ENCODE data around the gene TMEM200B.
"Not testable (repeated sequence)": the region's sequence is repeated elsewhere in the genome, so short reads cannot be mapped to it uniquely, and the experiment has no call there.

The TMEM200B gene

GRCh38 chr1:29123887-29124365, at the start of gene TMEM200B:
Gene TMEM200B (minus strand): TSS chr1:29123903. CDS start chr1:29121828, 2,075 bp downstream.
- Mint-ChIP-seq H3K4me3 (peak within 1 kb of the TSS; percentile 75), H3K4me1 (ENCODE audit: low read depth) (peaks cover 2% of the 10 kb centered on the region), H3K36me3 (peaks cover 2% of the 10 kb centered on the region), H3K27me3 (peaks cover 7% of the 10 kb centered on the region), H3K9me3 (ENCODE audit: low read depth) (no peaks in the 10 kb centered on the region), H3K27ac (no peak within 1 kb of the TSS)

GRCh38 chr1:29172415-29172939, 48.8 kb upstream of the TMEM200B start:
- Mint-ChIP-seq H3K9me3 (ENCODE audit: low read depth) (no peaks in the 10 kb centered on the region), H3K36me3 (peaks cover 13% of the 10 kb centered on the region), H3K27me3 (no peaks in the 10 kb centered on the region), H3K4me1 (ENCODE audit: low read depth) (peaks cover 64% of the 10 kb centered on the region), H3K4me3 (peak overlapping the region; percentile 56), H3K27ac (no peak overlapping the region)

DNA sequence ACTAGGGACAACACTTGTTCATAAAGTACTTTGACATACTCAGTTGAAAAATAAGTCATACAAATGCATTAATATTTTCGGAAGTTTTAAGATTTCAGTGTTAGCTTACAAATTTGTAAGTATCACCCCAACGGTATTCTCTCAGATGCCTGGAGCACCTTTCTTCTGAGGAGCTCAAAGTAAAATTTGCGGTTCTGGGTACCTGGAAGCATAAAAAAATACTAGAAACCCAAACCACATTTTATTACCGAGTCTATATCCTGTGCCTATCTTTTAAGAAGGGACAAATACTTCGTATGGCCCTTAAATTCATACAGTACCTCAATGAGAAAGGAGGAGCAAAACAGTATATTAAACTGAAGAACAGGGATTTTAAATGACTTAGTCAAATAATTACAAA, 47.8 kb upstream of the TMEM200B start:
- Mint-ChIP-seq H3K4me3 (peak overlapping the region; percentile 58), H3K27ac (peak overlapping the region; percentile 25), H3K4me1 (ENCODE audit: low read depth) (peaks cover 65% of the 10 kb centered on the region), H3K9me3 (ENCODE audit: low read depth) (no peaks in the 10 kb centered on the region), H3K36me3 (peaks cover 13% of the 10 kb centered on the region), H3K27me3 (no peaks in the 10 kb centered on the region)

DNA sequence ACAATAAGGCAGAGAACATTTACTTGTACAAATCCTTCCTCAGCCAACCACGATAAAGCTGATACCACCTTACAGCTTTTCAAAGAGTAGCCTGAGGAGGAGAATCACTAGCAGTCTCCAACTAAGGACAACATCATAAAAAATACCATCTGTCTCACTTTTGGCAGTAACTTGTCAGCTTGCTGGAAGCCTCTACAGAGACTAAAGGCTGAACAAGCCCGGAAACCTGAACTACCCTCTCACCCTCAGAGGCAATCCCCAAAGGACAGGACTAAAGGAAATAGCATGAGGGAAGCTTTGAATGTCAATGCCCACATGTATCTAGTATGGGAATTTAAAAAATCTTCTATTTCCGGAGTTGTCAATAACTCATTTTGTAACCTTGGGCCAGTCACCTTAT, 47.4 kb upstream of the TMEM200B start:
- Mint-ChIP-seq H3K27me3 (no peaks in the 10 kb centered on the region), H3K9me3 (ENCODE audit: low read depth) (no peaks in the 10 kb centered on the region), H3K27ac (peak overlapping the region; percentile 51), H3K4me1 (ENCODE audit: low read depth) (peaks cover 65% of the 10 kb centered on the region), H3K4me3 (peak overlapping the region; percentile 58), H3K36me3 (peaks cover 12% of the 10 kb centered on the region)

- H3K9me3 Mint-ChIP-seq (ENCODE audit: low read depth), result no peaks in the 10 kb centered on the region
- H3K36me3 Mint-ChIP-seq, result peaks cover 14% of the 10 kb centered on the region
- no peaks in the 10 kb centered on the region for H3K27me3 Mint-ChIP-seq
- H3K27ac Mint-ChIP-seq, result peak overlapping the region; percentile 69
- no peak overlapping the region for H3K4me3 Mint-ChIP-seq
- peaks cover 73% of the 10 kb centered on the region for H3K4me1 Mint-ChIP-seq (ENCODE audit: low read depth)
Observed at GRCh38 chr1:29169976-29170375, 46.3 kb upstream of the TMEM200B start.

DNA sequence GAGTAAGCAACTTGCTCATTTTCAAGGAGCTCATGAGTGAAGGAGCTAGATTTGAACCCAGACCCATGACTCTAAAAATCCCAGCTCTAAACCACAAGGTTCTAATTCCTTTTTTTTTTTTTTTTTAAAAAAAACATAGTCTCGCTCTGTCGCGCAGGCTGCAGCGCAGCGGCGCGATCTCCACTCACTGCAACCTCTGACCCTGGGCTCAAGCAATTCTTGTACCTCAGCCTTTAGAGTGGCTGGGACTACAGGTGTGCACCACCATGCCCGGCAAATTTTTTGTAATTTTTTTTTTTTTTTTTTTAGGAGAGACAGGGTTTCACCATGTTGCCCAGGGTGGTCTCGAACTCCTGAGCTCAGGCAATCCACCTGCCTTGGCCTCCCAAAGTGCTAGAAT, 44.2 kb upstream of the TMEM200B start:
- Mint-ChIP-seq H3K27me3 (no peaks in the 10 kb centered on the region), H3K4me1 (ENCODE audit: low read depth) (peaks cover 84% of the 10 kb centered on the region), H3K36me3 (peaks cover 11% of the 10 kb centered on the region), H3K9me3 (ENCODE audit: low read depth) (no peaks in the 10 kb centered on the region), H3K4me3 (no peak overlapping the region), H3K27ac (no peak overlapping the region)

DNA sequence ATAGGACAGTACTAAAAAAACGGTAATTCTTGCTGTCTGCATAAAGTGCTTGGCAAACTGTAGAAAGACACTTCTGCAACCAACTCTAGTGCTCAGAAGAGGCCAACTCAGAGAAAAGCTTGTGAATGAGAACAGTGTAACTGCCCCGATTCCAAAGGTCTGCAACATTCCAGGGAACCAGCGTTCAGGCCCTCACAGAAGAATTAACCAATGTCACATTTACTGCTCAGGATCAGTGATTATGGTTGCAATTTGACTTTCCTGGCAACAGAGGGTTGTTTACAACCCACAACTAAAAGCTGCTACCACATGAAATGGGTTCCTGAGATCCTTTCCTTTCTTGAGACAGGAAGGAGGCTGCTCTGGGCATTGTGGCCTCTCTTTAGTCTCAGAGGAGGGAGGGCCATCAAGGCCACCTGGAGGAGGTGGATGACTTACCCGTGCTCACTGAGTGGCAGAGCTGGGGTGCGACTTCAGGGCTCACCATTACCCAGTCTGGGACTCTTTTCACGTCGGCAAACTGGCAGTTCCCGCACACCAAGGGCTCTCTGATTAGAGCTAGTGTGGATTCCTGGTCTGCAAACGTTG, 42.7 kb upstream of the TMEM200B start:
- no peak overlapping the region for H3K4me3 Mint-ChIP-seq
- peaks cover 75% of the 10 kb centered on the region for H3K4me1 Mint-ChIP-seq (ENCODE audit: low read depth)
- peaks cover 8% of the 10 kb centered on the region for H3K36me3 Mint-ChIP-seq
- H3K27me3 Mint-ChIP-seq, result no peaks in the 10 kb centered on the region
- no peak overlapping the region for H3K27ac Mint-ChIP-seq
- no peaks in the 10 kb centered on the region for H3K9me3 Mint-ChIP-seq (ENCODE audit: low read depth)

DNA sequence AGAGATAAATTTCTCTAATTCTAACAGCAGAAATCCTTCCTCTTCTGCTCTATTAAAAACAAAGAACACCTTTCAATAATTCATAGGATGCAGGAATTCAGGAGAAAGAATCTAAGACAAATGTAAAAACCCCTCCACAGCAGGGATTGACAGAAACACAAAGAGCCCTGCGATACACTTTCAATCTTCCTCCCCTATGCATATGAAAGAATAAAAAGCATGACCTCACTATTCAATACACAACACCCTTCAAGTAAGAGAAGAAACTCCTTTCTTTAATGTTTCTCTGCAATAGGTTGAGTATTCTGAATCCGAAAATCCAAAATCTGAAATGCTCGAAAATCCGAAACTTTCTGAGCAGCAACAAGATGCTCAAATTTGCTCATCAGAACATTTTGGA, 40.9 kb upstream of the TMEM200B start:
- Mint-ChIP-seq H3K36me3 (peaks cover 8% of the 10 kb centered on the region), H3K4me3 (no peak overlapping the region), H3K27ac (no peak overlapping the region), H3K9me3 (ENCODE audit: low read depth) (no peaks in the 10 kb centered on the region), H3K27me3 (no peaks in the 10 kb centered on the region), H3K4me1 (ENCODE audit: low read depth) (peaks cover 57% of the 10 kb centered on the region)

DNA sequence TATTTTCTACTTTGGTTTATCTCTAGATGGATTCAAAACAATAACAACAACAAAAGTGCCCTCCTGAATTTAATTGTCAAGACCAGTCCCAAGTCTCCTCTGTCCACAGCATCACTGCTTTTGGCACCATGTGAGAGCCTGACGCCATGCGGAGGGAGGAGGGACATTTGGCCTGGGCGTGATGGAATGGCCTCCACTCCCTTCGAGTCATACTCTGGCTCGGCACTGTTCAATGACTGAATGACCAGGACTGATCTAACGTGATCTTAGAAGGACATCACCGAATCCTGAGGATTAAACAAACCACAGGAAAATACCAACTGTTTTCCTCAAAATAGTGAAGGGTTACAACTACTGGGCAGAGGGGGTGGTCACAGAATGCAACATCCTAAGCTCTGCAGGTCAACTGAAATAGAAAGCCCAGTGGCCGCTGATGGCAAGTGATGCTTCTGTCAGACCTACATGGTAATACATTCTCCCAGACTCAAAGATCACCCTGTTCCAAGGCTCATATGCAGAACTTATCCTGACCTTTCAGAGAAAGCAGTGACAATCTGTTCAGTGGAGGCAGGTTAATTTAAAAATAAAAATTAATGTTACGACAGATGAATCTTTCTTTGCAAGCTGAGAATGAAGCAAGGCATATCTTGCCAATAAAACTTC, 38.9 kb upstream of the TMEM200B start:
- Mint-ChIP-seq H3K36me3 (peaks cover 3% of the 10 kb centered on the region), H3K27ac (no peak overlapping the region), H3K4me1 (ENCODE audit: low read depth) (peaks cover 42% of the 10 kb centered on the region), H3K27me3 (no peaks in the 10 kb centered on the region), H3K9me3 (ENCODE audit: low read depth) (no peaks in the 10 kb centered on the region), H3K4me3 (no peak overlapping the region)

GRCh38 chr1:29162025-29162424, 38.3 kb upstream of the TMEM200B start:
- H3K4me1 Mint-ChIP-seq (ENCODE audit: low read depth), result peaks cover 38% of the 10 kb centered on the region
- H3K27ac Mint-ChIP-seq, result no peak overlapping the region
- peaks cover 3% of the 10 kb centered on the region for H3K36me3 Mint-ChIP-seq
- no peak overlapping the region for H3K4me3 Mint-ChIP-seq
- H3K27me3 Mint-ChIP-seq, result no peaks in the 10 kb centered on the region
- H3K9me3 Mint-ChIP-seq (ENCODE audit: low read depth), result no peaks in the 10 kb centered on the region

GRCh38 chr1:29159773-29160172, 36.1 kb upstream of the TMEM200B start:
- Mint-ChIP-seq H3K4me1 (ENCODE audit: low read depth) (peaks cover 17% of the 10 kb centered on the region), H3K27me3 (no peaks in the 10 kb centered on the region), H3K4me3 (no peak overlapping the region), H3K9me3 (ENCODE audit: low read depth) (no peaks in the 10 kb centered on the region), H3K36me3 (peaks cover 5% of the 10 kb centered on the region), H3K27ac (no peak overlapping the region)

DNA sequence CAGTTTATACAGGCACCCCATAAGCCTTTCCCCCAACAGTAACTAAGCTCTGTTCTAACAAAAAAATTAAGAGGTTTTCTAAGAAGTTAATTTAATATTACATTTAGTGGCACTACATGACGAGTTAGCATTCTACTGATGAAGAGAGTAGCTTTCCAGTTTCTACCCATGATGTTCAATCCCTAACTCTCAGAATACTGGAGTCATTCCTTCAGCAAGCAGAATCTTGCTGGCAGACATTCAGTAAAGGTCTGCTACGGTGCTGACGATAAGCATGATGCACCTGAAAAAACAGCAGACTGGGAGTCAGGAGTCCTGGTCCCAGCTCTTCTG, 33.5 kb upstream of the TMEM200B start:
- Mint-ChIP-seq H3K36me3 (peaks cover 7% of the 10 kb centered on the region), H3K4me1 (ENCODE audit: low read depth) (no peaks in the 10 kb centered on the region), H3K27me3 (no peaks in the 10 kb centered on the region), H3K9me3 (ENCODE audit: low read depth) (no peaks in the 10 kb centered on the region), H3K27ac (no peak overlapping the region), H3K4me3 (no peak overlapping the region)

- Mint-ChIP-seq H3K27ac (no peak overlapping the region), H3K4me1 (ENCODE audit: low read depth) (no peaks in the 10 kb centered on the region), H3K36me3 (peaks cover 7% of the 10 kb centered on the region), H3K27me3 (no peaks in the 10 kb centered on the region), H3K9me3 (ENCODE audit: low read depth) (no peaks in the 10 kb centered on the region), H3K4me3 (no peak overlapping the region)
Observed at GRCh38 chr1:29156543-29157268, 33.0 kb upstream of the TMEM200B start.

DNA sequence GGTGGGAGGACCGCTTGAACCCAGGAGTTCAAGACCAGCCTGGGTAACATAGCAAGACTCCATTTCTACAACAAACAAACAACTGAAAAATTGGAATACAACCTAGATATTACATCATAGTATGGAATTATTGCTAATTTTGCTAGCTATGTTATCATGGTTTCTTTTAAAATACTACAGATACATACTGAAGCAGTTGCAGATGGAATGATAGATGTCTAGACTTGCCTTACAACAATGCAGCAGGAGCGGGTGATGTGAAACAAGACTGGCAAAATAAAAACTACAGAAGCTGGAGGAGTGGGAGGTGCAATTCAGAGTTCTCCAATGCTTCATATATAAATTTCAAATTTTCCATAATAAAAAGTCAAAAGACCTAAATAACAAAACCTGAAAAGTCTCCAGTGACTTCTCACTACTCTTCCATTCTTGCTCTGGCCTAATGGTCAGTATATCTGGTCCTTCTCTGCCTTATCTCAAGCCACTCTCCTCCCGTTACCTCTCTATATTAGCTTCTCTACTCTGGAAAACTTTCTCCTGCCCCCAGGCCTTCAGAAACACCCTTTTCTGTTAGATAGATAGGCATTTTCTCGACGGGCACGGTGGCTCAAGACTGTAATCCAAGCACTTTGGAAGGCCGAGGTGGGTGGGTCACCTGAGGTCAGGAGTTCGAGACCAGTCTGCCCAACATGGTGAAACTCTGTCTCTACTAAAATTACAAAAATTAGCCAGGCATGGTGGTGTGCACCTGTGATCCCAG, 28.5 kb upstream of the TMEM200B start:
- Mint-ChIP-seq H3K9me3 (ENCODE audit: low read depth) (no peaks in the 10 kb centered on the region), H3K4me1 (ENCODE audit: low read depth) (no peaks in the 10 kb centered on the region), H3K4me3 (no peak overlapping the region), H3K27ac (no peak overlapping the region), H3K27me3 (no peaks in the 10 kb centered on the region), H3K36me3 (peaks cover 13% of the 10 kb centered on the region)

DNA sequence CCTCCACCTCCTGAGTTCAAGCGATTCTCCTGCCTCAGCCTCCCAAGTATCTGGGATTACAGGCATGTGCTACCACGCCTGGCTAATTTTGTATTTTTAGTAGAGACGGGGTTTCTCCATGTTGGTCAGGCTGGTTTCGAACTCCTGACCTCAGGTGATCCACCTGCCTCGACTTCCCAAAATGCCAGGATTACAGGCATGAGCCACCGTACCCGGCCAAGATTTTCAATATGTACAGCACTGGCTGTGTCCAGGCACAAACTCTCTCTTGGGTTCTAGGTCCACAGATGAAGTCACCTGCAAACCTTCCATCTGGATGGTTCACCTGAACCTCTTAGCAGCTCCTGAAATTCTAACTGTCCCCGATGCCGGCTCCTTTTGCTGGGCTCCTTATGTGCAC, 26.6 kb upstream of the TMEM200B start:
- H3K36me3 Mint-ChIP-seq, result peaks cover 19% of the 10 kb centered on the region
- H3K9me3 Mint-ChIP-seq (ENCODE audit: low read depth); H3K4me1 Mint-ChIP-seq (ENCODE audit: low read depth); H3K4me3 Mint-ChIP-seq; H3K27ac Mint-ChIP-seq; H3K27me3 Mint-ChIP-seq: not testable (repeated sequence)

All from activated naive CD8-positive, alpha-beta T cell (primary cell).